HCT116 (cell line): ENCODE results near the gene TRPM3. TPM values are rescaled to one million over a fixed set of nuclear protein-coding genes. Genes with fewer than 3 reads are reported as not detected.

Experiments
- ATAC-seq: fragments of 200-7000 bp; cut with Tn5 transposase; 2 replicates; pipeline ENCODE4 v1.9.1; 2020; ENCODE audit warnings: mild to moderate bottlenecking, moderate library complexity
- BruUV-seq: library from RNA; stranded (reverse); fragments of 400-500 nt; replicated peaks from 2 replicates; lab custom pipeline; 2021; lab: Mats Ljungman, UMichigan
- CTCF ChIA-PET: fragments of 300-600 bp; sonication (Branson Sonifier 250); formaldehyde crosslinking; loops from one replicate; lab custom pipeline; 2021; ENCODE audit warnings: antibody characterized with exemption; lab: Charles Lee
- POLR2A ChIA-PET: fragments of 300-600, 350-600 bp; sonication (Branson Sonifier 250); formaldehyde crosslinking; loops from one replicate; lab custom pipeline; 2021; ENCODE audit warnings: antibody characterized with exemption; lab: Charles Lee
- RAD21 ChIA-PET, 2 experiments: fragments of 300-600 bp; sonication (Branson Sonifier 250); formaldehyde crosslinking; loops; one replicate each; lab custom pipeline; 2023; ENCODE audit warnings: low total read pairs in 2 of 2; ENCODE audit not compliant: uncharacterized antibody in 2 of 2, unreplicated experiment in 2 of 2, low non-redundant PET in 1 of 2; lab: Charles Lee
- DNase-seq: peaks from one replicate; pipeline ENCODE4 v3.0.0-alpha.2; 2010; ENCODE audit warnings: low read depth, low spot score
- H2AFZ ChIP-seq: fragments of 200-600 bp; shearing (Covaris generic), sonication (generic); 2 replicates; pipeline ENCODE4 v1.6.1; 2017; ENCODE audit warnings: low read depth, mixed run types, mixed read lengths, antibody characterized with exemption, low read length; ENCODE audit not compliant: poor library complexity, severe bottlenecking
- H3K27ac ChIP-seq: 2 replicates; pipeline ENCODE4 v1.5.1; 2012; ENCODE audit warnings: low read depth, low read length
- H3K27me3 ChIP-seq: fragments of 200-600 bp; sonication (generic); 2 replicates; pipeline ENCODE4 v1.6.1; 2016; ENCODE audit warnings: mixed run types, low read length, mixed read lengths; ENCODE audit not compliant: insufficient read depth
- H3K36me3 ChIP-seq, 2 experiments: fragments of 200-500 bp in 1 of 2; fragments of 200-600 bp in 1 of 2; sonication (Bioruptor generic) in 1 of 2; sonication (generic) in 1 of 2; 2 replicates each; pipeline versions ENCODE4 v1.5.1 to v1.6.1; 2014 to 2016; ENCODE audit warnings: low read length in 2 of 2, inconsistent platforms in 1 of 2, mixed read lengths in 1 of 2, mixed run types in 1 of 2; ENCODE audit not compliant: insufficient read depth in 2 of 2, control insufficient read depth in 1 of 2
- H3K4me1 ChIP-seq, 2 experiments: fragments of 200-600 bp in 1 of 2; sonication (generic) in 1 of 2; 2 replicates each; pipeline versions ENCODE4 v1.5.1 to v1.6.1; 2012 to 2017; ENCODE audit warnings: low read length in 2 of 2, inconsistent platforms in 1 of 2, mild to moderate bottlenecking in 1 of 2, mixed read lengths in 1 of 2, mixed run types in 1 of 2, moderate library complexity in 1 of 2; ENCODE audit not compliant: insufficient read depth in 2 of 2, control insufficient read depth in 1 of 2
- H3K4me2 ChIP-seq: fragments of 200-600 bp; sonication (generic); 2 replicates; pipeline ENCODE4 v1.6.1; 2017; ENCODE audit warnings: mixed run types, low read length, mixed read lengths
- H3K4me3 ChIP-seq, 2 experiments: fragments of 200-600 bp in 1 of 2; sonication (generic) in 1 of 2; replicated peaks in 1 of 2; 2 replicates each; pipeline ENCODE4 v1.5.1; 2011 to 2016; ENCODE audit warnings: low read length in 2 of 2, control low read depth in 1 of 2, low read depth in 1 of 2, mild to moderate bottlenecking in 1 of 2, mixed read lengths in 1 of 2, mixed run types in 1 of 2
- H3K79me2 ChIP-seq: fragments of 200-600 bp; sonication (generic); 2 replicates; pipeline ENCODE4 v1.6.1; 2017; ENCODE audit warnings: mild to moderate bottlenecking, mixed run types, low read length, moderate library complexity, mixed read lengths; ENCODE audit not compliant: insufficient read depth
- H3K9ac ChIP-seq: fragments of 200-600 bp; sonication (generic); 2 replicates; pipeline ENCODE4 v1.6.1; 2016; ENCODE audit warnings: low read length, mixed read lengths
- H3K9me2 ChIP-seq: fragments of 200-600 bp; sonication (generic), shearing (Covaris generic); 2 replicates; pipeline ENCODE4 v1.6.1; 2017; ENCODE audit warnings: mixed run types, mild to moderate bottlenecking, moderate library complexity; ENCODE audit not compliant: insufficient read depth
- H3K9me3 ChIP-seq, 2 experiments: fragments of 200-500 bp in 1 of 2; fragments of 200-600 bp in 1 of 2; sonication (Bioruptor generic) in 1 of 2; sonication (generic) in 1 of 2; 2 replicates each; pipeline ENCODE4 v1.6.1; 2014 to 2017; ENCODE audit warnings: low read length in 2 of 2, mixed read lengths in 2 of 2, inconsistent platforms in 1 of 2, low read depth in 1 of 2, mild to moderate bottlenecking in 1 of 2, mixed run types in 1 of 2, moderate library complexity in 1 of 2; ENCODE audit not compliant: control insufficient read depth in 1 of 2, insufficient read depth in 1 of 2
- H4K20me1 ChIP-seq: fragments of 200-600 bp; sonication (generic), shearing (Covaris generic); 2 replicates; pipeline ENCODE4 v1.6.1; 2017; ENCODE audit warnings: mixed run types, mild to moderate bottlenecking, moderate library complexity; ENCODE audit not compliant: insufficient read depth
- ATF3 ChIP-seq: IDR thresholded peaks from 2 replicates; pipeline ENCODE4 v1.6.1; 2012
- CBX3 ChIP-seq: IDR thresholded peaks from 2 replicates; pipeline ENCODE4 v1.6.1; 2012; ENCODE audit warnings: low read depth
- EGR1 ChIP-seq: IDR thresholded peaks from 2 replicates; pipeline ENCODE4 v1.6.1; 2012; ENCODE audit warnings: low read depth
- EZH2 ChIP-seq: fragments of 200-600 bp; sonication (generic); IDR thresholded peaks from 2 replicates; pipeline ENCODE4 v1.6.1; 2017; ENCODE audit warnings: antibody characterized with exemption, mixed run types
- FOSL1 ChIP-seq: IDR thresholded peaks from 2 replicates; pipeline ENCODE4 v1.6.1; 2012; ENCODE audit warnings: low read depth
- MAX ChIP-seq: IDR thresholded peaks from 2 replicates; pipeline ENCODE4 v1.6.1; 2012
- POLR2A ChIP-seq: IDR thresholded peaks from 2 replicates; pipeline ENCODE4 v1.7.0; 2011; ENCODE audit warnings: borderline replicate concordance; ENCODE audit not compliant: insufficient read depth, insufficient read length; ENCODE audit errors: extremely low read depth
- REST ChIP-seq: IDR thresholded peaks from 2 replicates; pipeline ENCODE4 v1.6.1; 2012; ENCODE audit warnings: low read depth
- SIN3A ChIP-seq: IDR thresholded peaks from 2 replicates; pipeline ENCODE4 v1.6.1; 2012; ENCODE audit warnings: low read depth
- SP1 ChIP-seq: IDR thresholded peaks from 2 replicates; pipeline ENCODE4 v1.6.1; 2012; ENCODE audit warnings: low read depth
- YY1 ChIP-seq: IDR thresholded peaks from 2 replicates; pipeline ENCODE4 v1.6.1; 2011; ENCODE audit warnings: low read length, low read depth, moderate library complexity, mild to moderate bottlenecking; ENCODE audit not compliant: insufficient replicate concordance; ENCODE audit errors: extremely low read depth
- ZBTB33 ChIP-seq: IDR thresholded peaks from 2 replicates; pipeline ENCODE4 v1.6.1; 2011; ENCODE audit warnings: mild to moderate bottlenecking, low read length, moderate library complexity; ENCODE audit not compliant: insufficient replicate concordance; ENCODE audit errors: extremely low read depth
- ZFX ChIP-seq: fragments of 450-650 bp; IDR thresholded peaks from 2 replicates; pipeline ENCODE4 v1.6.1; 2017
- ZNF274 ChIP-seq: fragments of 200-500 bp; sonication (Bioruptor generic); IDR thresholded peaks from 2 replicates; pipeline ENCODE4 v1.6.1; 2014; ENCODE audit warnings: mild to moderate bottlenecking, low read depth, low read length, inconsistent platforms
- intact Hi-C: fragments of 100-400 bp; cut with micrococcal nuclease; formaldehyde crosslinking; loops from 2 replicates; pipeline ENCODE4 v1.10.0; 2022
- total RNA-seq: library from RNA; stranded (reverse); gene quantifications from one replicate; pipeline ENCODE4 v1.2.1, GENCODE V29; 2021; ENCODE audit not compliant: unreplicated experiment

The TRPM3 gene
- total RNA-seq, 1 experiment from 2014 or later = not detected

- Histone ChIP-seq H3K36me3 (no peaks in the 10 kb centered on the region), H3K4me1 (peaks cover 7 to 13% of the 10 kb centered on the region in 2 experiments), H3K79me2 (no peaks in the 10 kb centered on the region), H3K27ac (no peak overlapping the region), H3K4me3 (no peak overlapping the region), H3K9me3 (no peaks in the 10 kb centered on the region)
- ChIA-PET RAD21 (no interaction called here), CTCF (no interaction called here), POLR2A (no interaction called here)
- ATAC-seq = no peak
- intact Hi-C loops = loop anchor here (10.0 kb wide), 1 partner anchor 119 kb away; no protein-coding TSS in a partner anchor
- DNase-seq = no peak
- TF ChIP-seq ZFX = no peak
- TF ChIP-seq MAX = no peak
- TF ChIP-seq YY1 = no peak
- no peak for TF ChIP-seq FOSL1
- no peak for TF ChIP-seq ZNF274
- TF ChIP-seq POLR2A = no peak
- TF ChIP-seq, all 23 proteins: peak for 0
- H3K9ac ChIP-seq = no peak overlapping the region
- no peaks in the 10 kb centered on the region for H3K27me3 ChIP-seq
- no TSS peak for BruUV-seq
- H3K4me2 ChIP-seq = no peak overlapping the region
- H2AFZ ChIP-seq = no peak overlapping the region
- H4K20me1 ChIP-seq = no peaks in the 10 kb centered on the region
- H3K9me2 ChIP-seq = no peaks in the 10 kb centered on the region
Observed at GRCh38 chr9:70486127-70486526, 635.3 kb downstream of the TRPM3 start.

- H3K4me3 ChIP-seq = no peak overlapping the region
- DNase-seq (no peak), ATAC-seq (no peak)
- H3K4me1 ChIP-seq = peaks cover 7 to 16% of the 10 kb centered on the region in 2 experiments
- H3K9me3 ChIP-seq = no peaks in the 10 kb centered on the region
- H3K27ac ChIP-seq = no peak overlapping the region
- H4K20me1 ChIP-seq = no peaks in the 10 kb centered on the region
- ChIA-PET POLR2A (interaction anchor here (1.0 kb wide), 1 partner anchor 65 kb away, joined by 6 read pairs; no protein-coding TSS in a partner anchor), RAD21 (interaction anchor here in 1 of 2 experiments (1.3 kb wide), 1 partner anchor 67 kb away, joined by 6 read pairs; no protein-coding TSS in a partner anchor), CTCF (interaction anchor here (0.7 to 2.1 kb wide), 6 partner anchors 11 to 145 kb away, joined by 3 to 10 read pairs (median 6); partner anchors contain the start of gene KLF9)
- no peaks in the 10 kb centered on the region for H3K9me2 ChIP-seq
- no peak overlapping the region for H3K4me2 ChIP-seq
- intact Hi-C loops = loop anchor here (2.0 to 10.0 kb wide), 2 partner anchors 119 to 145 kb away; no protein-coding TSS in a partner anchor
- no peaks in the 10 kb centered on the region for H3K27me3 ChIP-seq
- no peaks in the 10 kb centered on the region for H3K79me2 ChIP-seq
- H3K36me3 ChIP-seq = no peaks in the 10 kb centered on the region
- H2AFZ ChIP-seq = peak overlapping the region; percentile 90
- BruUV-seq = no TSS peak
- no peak overlapping the region for H3K9ac ChIP-seq
- TF ChIP-seq ATF3 = no peak
- no peak for TF ChIP-seq REST
- TF ChIP-seq FOSL1 = no peak
- no peak for TF ChIP-seq CBX3
- TF ChIP-seq SIN3A = no peak
- no peak for TF ChIP-seq ZBTB33
- no peak for TF ChIP-seq SP1
- no peak for TF ChIP-seq EZH2
- no peak for TF ChIP-seq ZFX
- TF ChIP-seq EGR1 = no peak
- no peak for TF ChIP-seq ZNF274
Observed at GRCh38 chr9:70485273-70485858, 636.1 kb downstream of the TRPM3 start.
